Pancreas (tissue), 10 donors: ENCODE measurements around the gene PP2D1. TPM values are rescaled to one million over a fixed set of nuclear protein-coding genes. Genes with fewer than 3 reads are reported as not detected.
"Not testable (repeated sequence)": the region's sequence is repeated elsewhere in the genome, so short reads cannot be mapped to it uniquely, and the experiment has no call there.

Source experiments
- ATAC-seq, 4 donors: fragments of 200-7000 bp; cut with Tn5 transposase; one replicate each; pipeline versions ENCODE4 v1.8.0 to v1.9.1; 2020; ENCODE audit warnings: mild to moderate bottlenecking in 4 of 4, moderate library complexity in 4 of 4
- DNase-seq, 6 donors: peaks; one replicate each; pipeline ENCODE4 v3.0.0-alpha.2; 2020
- FAIRE-seq: peaks from 2 replicates; lab custom pipeline; 2012; peaks lifted over from hg19 to GRCh38; lab: Jason Lieb, UNC
- H3K27ac ChIP-seq, 4 donors: fragments of 200-600 bp; sonication (generic); 1 replicate in 3 of 4; 2 replicates in 1 of 4; pipeline versions ENCODE4 v1.5.0 to v1.8.0; 2020
- H3K27me3 ChIP-seq, 4 donors: fragments of 200-600 bp; one replicate each; pipeline ENCODE4 v1.8.0; 2021
- H3K36me3 ChIP-seq, 3 donors: fragments of 200-600 bp; sonication (generic) in 1 of 3; one replicate each; pipeline versions ENCODE4 v1.5.0 to v1.8.0; 2020 to 2021
- H3K4me1 ChIP-seq, 3 donors: fragments of 200-600 bp; one replicate each; pipeline ENCODE4 v1.8.0; 2021
- H3K4me3 ChIP-seq, 4 donors: fragments of 200-600 bp; sonication (generic) in 2 of 4; one replicate each; pipeline versions ENCODE4 v1.5.0 to v1.8.0; 2020 to 2021
- H3K9me3 ChIP-seq, 4 donors: fragments of 200-600 bp; one replicate each; pipeline ENCODE4 v1.8.0; 2021
- CTCF ChIP-seq, 4 donors: fragments of 200-600 bp; sonication (generic) in 3 of 4; IDR thresholded peaks; one replicate each; pipeline versions ENCODE4 v1.5.0 to v1.8.0; 2021; ENCODE audit warnings: antibody characterized with exemption in 4 of 4
- WGBS, 2 donors: extraction: QIAGEN DNeasy Blood & Tissue Kit; methylation state at CpG; one replicate each; pipeline ENCODE4 v1.1.7; 2013; 5-methylcytosine and 5-hydroxymethylcytosine counted together
- intact Hi-C, 3 donors: fragments of 100-400 bp; cut with DNase I; formaldehyde crosslinking; loops; one replicate each; pipeline versions ENCODE4 v1.11.1 to v1.14.2; 2022
- polyA plus RNA-seq, 2 donors: library from polyadenylated mRNA; stranded (reverse); fragments of 200-250 nt; gene quantifications; one replicate each; pipeline ENCODE4 v1.2.3, GENCODE V29; 2013
- total RNA-seq, 6 donors: library from RNA; stranded (reverse); fragmentation: NEBNext Ultra II Directional in 4 of 6; extraction: Animal tissue kit (Norgen Biotek cat#: 25700) in 4 of 6; gene quantifications; one replicate each; pipeline versions ENCODE4 v1.2.1 to v1.2.4, GENCODE V29; 2021 to 2023
- donor health status: healthy with polysubstance abuse.
- donor health status: DM: no; HTN: no; CAD: no; lungs with moderate emphysema.
- donor health status: DM: no; HTN: no; CAD: no.
- donor health status: control.
- donor health status: control.
- donor health status: Bipolar disorder and iron deficiency.
- donor health status: DM: yes; HTN: yes; CAD: no.
- donor health status: DM: no; HTN: no; CAD: no.
- donor health status: DM: no; HTN: no; CAD: no.
- donor health status: DM: yes; HTN: yes; CAD: no.

The PP2D1 gene
- total and polyA plus RNA-seq, 8 donors: not detected

DNA sequence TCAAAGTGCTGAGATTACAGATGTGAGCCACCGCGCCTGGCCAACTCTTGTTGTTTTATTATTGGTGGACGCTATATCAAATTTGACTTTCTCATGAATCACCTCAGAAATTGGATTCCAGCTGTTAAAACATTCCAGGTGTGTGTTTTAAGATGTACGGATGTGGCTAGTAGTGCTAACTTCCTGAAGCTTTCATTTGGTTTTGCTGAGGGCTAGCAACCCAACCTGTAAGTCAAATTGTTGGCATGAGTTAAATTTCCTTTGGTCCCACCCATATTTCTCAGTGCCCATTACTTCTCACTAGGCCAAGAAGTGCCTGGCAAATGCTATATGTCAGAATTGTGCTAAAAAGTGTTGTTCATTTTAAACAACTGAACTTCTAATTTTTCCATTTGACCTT lies 15.1 kb upstream of the PP2D1 start:
- 88 to 92% methylated on average over 4 of the region's 4 CpGs for WGBS, 2 donors
- ATAC-seq (no peak), DNase-seq (no peak), FAIRE-seq (no peak)
- no peaks in the 10 kb centered on the region for H3K27me3 ChIP-seq
- H3K36me3 ChIP-seq: no peaks in the 10 kb centered on the region
- no peak for TF ChIP-seq CTCF (IDR thresholded peaks at IDR 0.05)
- intact Hi-C loops: no loop called here
- no peak overlapping the region for H3K27ac ChIP-seq
- H3K9me3 ChIP-seq: no peaks in the 10 kb centered on the region
- H3K4me1 ChIP-seq: peaks cover 0 to 3% (median 0%) of the 10 kb centered on the region in 3 donors
- H3K4me3 ChIP-seq: no peak overlapping the region

- no peak overlapping the region for H3K4me3 ChIP-seq
These were observed 11.8 kb upstream of the PP2D1 start for GRCh38 chr3:20023623-20024405.

GRCh38 chr3:20022954-20023622 lies 11.0 kb upstream of the PP2D1 start:
- H3K36me3 ChIP-seq: no peaks in the 10 kb centered on the region
- WGBS, 2 donors: 58 to 69% methylated on average over 2 of the region's 2 CpGs
- H3K9me3 ChIP-seq: no peaks in the 10 kb centered on the region
- no peak overlapping the region for H3K27ac ChIP-seq
- ATAC-seq: no peak
- intact Hi-C loops: no loop called here
- no peak for TF ChIP-seq CTCF (IDR thresholded peaks at IDR 0.05)
- no peak overlapping the region for H3K4me3 ChIP-seq
- no peaks in the 10 kb centered on the region for H3K27me3 ChIP-seq
- no peak for DNase-seq
- H3K4me1 ChIP-seq: peaks cover 0 to 3% (median 0%) of the 10 kb centered on the region in 3 donors
- no peak for FAIRE-seq

More at GRCh38 chr3:20023623-20024405, 11.8 kb upstream of the PP2D1 start:
- WGBS, 2 donors: 54 to 55% methylated on average over 2 of the region's 2 CpGs
- H3K36me3 ChIP-seq: no peaks in the 10 kb centered on the region
- no peak for FAIRE-seq
- DNase-seq: no peak
- no peak overlapping the region for H3K27ac ChIP-seq
- no peaks in the 10 kb centered on the region for H3K27me3 ChIP-seq
- no peaks in the 10 kb centered on the region for H3K9me3 ChIP-seq
- intact Hi-C loops: no loop called here
- H3K4me1 ChIP-seq: peaks cover 0 to 3% (median 0%) of the 10 kb centered on the region in 3 donors
- peak in 3 of 4 donors; percentile 73 to 76 (median 74) for ATAC-seq
- TF ChIP-seq CTCF (IDR thresholded peaks at IDR 0.05): no peak

GRCh38 chr3:20016076-20016475 lies 4.0 kb upstream of the PP2D1 start:
- DNase-seq, H3K27ac ChIP-seq, H3K4me3 ChIP-seq, FAIRE-seq, intact Hi-C loops, H3K36me3 ChIP-seq, H3K9me3 ChIP-seq, H3K4me1 ChIP-seq, H3K27me3 ChIP-seq, ATAC-seq: not testable (repeated sequence)
- 82 to 92% methylated on average over 3 of the region's 3 CpGs for WGBS, 2 donors

DNA sequence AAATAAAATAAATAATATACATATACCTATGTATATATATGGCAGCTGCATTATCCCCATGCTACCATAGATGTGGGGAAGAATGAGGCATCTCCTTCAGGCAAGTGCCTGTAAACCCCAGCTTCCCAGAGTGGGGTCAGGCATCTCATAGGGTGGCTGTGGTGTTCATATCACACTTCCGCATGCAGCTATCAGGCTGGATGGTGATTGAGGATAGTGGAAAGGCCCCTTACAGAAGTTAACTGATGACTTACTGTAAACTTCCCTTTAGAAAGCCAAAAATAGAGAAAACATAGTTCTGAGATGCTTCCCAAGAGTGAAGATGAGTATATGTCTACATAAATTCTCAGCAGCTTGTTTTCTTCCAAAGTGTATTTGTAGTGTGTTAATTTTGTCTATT lies 3.5 kb upstream of the PP2D1 start:
- Histone ChIP-seq H3K4me1 (no peaks in the 10 kb centered on the region), H3K4me3 (no peak overlapping the region), H3K27ac (no peak overlapping the region), H3K9me3 (no peaks in the 10 kb centered on the region), H3K27me3 (no peaks in the 10 kb centered on the region), H3K36me3 (no peaks in the 10 kb centered on the region)
- WGBS, 2 donors: 89 to 95% methylated on average over 1 of the region's 1 CpG
- no peak for TF ChIP-seq CTCF (IDR thresholded peaks at IDR 0.05)
- ATAC-seq (no peak), FAIRE-seq (no peak), DNase-seq (no peak)
- intact Hi-C loops: no loop called here
